HG03108 (cell line): ENCODE data around the gene HOXC5.

Experiments used
- ATAC-seq: cut with Tn5 transposase; IDR thresholded peaks from one replicate; pipeline ENCODE4 v1.9.1; 2021; ENCODE audit warnings: moderate library complexity; ENCODE audit not compliant: unreplicated experiment

The HOXC5 gene

GRCh38 chr12:54045401-54045800 is 12.6 kb downstream of the HOXC5 start:
- no peak for ATAC-seq

GRCh38 chr12:54045868-54046521 is 13.1 kb downstream of the HOXC5 start:
- no peak for ATAC-seq

DNA sequence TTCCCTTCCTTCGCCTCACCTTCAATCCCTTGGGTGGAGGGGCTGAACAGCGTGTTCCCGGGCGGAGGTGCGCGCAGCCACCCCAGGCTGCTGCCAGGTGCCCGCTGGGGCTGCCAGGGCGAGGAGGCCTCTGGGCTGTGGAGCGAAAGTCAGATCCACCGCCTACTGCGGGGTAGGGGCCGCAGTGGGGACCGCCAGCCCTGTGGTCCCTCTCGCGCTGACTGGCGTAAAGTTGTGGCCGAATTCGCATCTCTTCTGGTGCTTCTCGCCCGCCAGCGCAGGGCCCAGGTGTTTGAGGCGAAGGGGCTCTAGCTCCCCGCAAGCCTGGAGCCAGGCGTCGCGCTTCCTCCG is 13.9 kb downstream of the HOXC5 start:
- ATAC-seq, result no peak

GRCh38 chr12:54047160-54047963 is 14.5 kb downstream of the HOXC5 start:
- no peak for ATAC-seq

GRCh38 chr12:54047964-54048303 is 15.1 kb downstream of the HOXC5 start:
- ATAC-seq, result no peak

DNA sequence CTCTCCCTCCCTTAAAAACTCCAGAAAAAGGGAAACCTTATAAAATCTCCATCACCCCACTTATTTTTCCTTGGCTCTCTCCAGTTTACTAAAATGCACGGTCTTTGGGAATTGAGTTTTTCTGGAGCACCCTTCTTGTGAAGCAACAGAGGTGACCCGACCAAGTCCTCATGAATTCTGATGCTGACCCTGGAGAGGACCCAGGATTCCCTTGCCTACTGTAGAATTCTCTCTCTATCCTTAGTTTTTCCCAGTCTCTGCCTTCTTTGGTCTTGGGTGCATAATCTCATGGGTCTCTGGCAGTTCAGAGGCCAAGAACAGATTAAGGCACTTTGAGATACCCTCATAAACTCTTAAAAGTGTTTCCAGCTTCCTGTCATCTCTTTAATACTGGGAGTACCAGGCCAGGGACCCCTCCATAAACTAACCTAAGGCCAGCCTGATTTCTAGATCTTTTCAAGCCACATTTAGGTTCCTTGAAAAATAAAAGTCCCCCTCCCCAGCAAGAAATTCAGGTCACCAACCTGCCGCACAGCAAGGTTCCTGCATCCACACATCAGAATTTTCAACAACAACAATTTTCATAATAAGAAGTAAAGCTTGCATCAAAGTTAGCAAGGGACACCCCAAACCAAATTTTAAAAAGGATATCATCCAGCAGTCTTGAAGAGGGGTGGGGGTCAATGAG is 15.7 kb downstream of the HOXC5 start:
- no peak for ATAC-seq

- ATAC-seq, result no peak
Measured at GRCh38 chr12:54049108-54049507, 16.3 kb downstream of the HOXC5 start.

DNA sequence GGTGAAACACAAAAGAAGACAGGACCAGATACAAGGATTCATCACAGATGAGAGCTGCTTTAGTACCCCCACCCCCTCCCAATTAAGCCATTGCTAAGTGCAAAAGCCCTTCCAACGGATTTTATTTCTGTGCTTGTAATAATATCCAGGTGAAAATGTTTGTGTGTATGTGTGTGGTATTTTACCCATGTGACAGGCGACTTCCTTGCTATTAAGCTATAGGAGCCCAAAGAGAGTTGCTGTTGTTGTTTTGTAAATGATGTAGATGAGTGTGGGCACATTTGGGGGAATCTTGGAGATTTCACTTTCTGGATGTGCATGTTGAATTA is 17.6 kb downstream of the HOXC5 start:
- ATAC-seq, result no peak

DNA sequence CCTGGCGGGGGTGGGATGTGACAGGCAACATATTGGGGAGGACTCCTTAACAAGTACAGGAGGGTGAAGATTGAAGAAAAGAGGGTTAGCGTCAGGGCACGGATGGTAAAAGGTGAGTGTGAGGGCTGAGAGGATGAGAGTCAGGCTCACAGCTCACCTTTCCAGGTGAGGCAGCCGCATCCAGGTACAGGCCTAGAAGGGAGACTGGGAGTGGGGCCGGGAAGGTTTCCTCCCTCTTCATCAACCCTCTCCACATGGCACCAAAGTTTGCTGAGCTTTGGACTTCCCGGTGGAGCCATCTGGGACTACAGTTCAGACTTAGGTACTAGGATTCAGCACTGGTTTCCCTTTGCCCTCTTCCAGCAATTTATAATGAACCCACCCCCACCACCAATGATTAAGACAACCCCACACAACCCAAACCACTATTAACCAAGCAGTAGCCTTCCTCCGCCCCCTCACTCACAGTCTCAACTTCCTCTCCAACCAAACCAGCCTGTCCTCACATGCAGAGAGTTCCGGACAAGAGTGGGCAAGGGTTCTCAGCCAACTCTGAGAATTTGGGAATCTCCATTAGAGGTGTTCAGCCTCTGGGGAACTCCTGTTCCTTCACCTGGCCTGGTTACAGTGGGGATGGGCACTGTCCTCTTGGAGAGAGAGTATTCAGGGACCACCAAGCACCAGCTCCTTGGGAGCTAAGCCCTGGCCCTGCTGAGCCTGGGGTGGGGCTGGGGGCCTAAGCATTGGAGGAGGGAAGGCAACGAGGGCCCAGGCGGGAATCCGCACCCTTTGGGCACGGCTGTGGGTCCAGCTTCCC is 18.4 kb downstream of the HOXC5 start:
- ATAC-seq, result no peak

GRCh38 chr12:54051874-54052437 is 19.1 kb downstream of the HOXC5 start:
- ATAC-seq, result no peak

DNA sequence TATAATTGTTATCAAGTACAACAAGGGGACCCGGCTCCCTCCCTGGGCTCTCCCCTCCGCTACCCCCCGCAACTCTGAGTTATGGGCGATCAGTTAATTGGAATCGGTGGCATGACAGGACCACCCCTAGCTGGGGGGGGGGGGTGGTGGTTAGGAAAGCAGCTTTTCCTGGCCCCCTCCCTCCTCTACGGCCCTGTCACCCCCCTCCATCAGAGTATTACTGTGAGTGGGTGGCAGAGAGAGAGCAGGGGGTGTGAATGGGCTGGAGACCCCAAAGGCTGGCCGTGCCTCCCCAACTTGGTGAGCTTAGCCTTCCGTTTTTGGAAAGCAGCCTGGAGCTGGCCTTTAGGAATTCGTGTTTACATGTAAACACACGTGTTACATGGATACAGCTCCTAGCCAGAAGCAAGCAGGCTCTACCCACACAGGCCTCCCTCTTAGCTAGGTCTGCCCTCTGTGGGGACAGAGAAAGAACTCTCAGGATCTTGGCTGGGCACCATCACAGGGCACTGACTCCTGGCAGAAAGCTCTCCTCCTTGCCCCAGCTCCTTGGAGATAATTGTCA is 19.7 kb downstream of the HOXC5 start:
- ATAC-seq, result no peak

- peak; percentile 61 for ATAC-seq
Measured at GRCh38 chr12:54053003-54053750, 20.3 kb downstream of the HOXC5 start.

DNA sequence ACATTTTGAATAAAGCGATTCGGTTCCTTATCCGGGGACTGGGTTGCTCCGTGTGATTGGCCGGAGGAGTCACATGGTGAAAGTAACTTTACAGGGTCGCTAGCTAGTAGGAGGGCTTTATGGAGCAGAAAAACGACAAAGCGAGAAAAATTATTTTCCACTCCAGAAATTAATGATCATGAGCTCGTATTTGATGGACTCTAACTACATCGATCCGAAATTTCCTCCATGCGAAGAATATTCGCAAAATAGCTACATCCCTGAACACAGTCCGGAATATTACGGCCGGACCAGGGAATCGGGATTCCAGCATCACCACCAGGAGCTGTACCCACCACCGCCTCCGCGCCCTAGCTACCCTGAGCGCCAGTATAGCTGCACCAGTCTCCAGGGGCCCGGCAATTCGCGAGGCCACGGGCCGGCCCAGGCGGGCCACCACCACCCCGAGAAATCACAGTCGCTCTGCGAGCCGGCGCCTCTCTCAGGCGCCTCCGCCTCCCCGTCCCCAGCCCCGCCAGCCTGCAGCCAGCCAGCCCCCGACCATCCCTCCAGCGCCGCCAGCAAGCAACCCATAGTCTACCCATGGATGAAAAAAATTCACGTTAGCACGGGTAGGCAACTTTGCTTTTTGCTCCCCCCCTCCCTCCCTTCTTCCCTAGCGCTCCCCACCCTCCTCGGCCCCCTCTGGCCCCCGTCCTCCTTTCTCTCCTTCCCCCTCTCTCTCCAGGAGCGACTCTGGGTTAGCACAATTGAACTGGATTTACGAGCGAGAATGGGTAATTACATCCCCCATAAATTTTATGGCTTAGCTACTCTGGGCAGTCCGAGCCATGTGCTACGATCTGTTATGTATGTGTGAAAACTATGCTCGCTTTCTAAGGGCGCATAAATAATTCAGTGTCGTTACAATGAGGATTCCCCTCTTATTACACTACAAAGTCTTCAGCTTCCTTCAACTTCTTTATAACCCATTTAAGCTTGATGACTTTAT is 21.2 kb downstream of the HOXC5 start, which contains the start of gene HOXC4:
HOXC4 (plus strand) TSS at position 85 of the 991 bp plus-strand sequence; CDS start at position 173, 88 bp downstream.
- ATAC-seq, result peak; percentile 31

GRCh38 chr12:54054742-54055194 is 21.9 kb downstream of the HOXC5 start:
- no peak for ATAC-seq

DNA sequence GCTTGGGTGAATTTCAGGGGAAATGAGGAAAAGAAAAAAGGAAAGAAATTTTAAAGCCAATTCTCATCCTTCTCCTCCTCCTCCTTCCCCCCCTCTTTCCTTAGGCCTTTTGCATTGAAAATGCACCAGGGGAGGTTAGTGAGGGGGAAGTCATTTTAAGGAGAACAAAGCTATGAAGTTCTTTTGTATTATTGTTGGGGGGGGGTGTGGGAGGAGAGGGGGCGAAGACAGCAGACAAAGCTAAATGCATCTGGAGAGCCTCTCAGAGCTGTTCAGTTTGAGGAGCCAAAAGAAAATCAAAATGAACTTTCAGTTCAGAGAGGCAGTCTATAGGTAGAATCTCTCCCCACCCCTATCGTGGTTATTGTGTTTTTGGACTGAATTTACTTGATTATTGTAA is 22.7 kb downstream of the HOXC5 start:
- ATAC-seq, result no peak

- ATAC-seq, result no peak
Measured at GRCh38 chr12:54056110-54056509, 23.3 kb downstream of the HOXC5 start.

- ATAC-seq, result no peak
Measured at GRCh38 chr12:54058128-54058768, 25.4 kb downstream of the HOXC5 start.

DNA sequence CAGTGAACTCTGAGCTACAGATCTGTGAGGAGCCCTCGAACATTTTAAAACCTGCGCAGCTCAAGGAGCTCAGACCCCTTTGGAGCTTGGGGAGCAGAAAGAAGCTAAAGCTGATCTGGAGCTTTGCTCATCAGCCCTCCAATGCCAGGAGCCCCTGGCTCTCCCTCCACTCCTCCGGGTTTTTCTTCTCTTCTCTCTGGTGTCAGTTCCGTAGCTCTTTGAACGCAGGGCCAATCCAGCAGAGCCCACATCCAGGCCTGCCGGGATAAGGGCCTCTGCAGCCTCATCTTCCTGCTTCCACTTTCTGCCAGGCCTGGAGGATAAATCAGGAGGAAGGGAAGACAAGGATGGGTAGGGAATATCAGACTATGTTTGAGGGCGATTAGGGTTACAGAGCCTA is 26.8 kb downstream of the HOXC5 start:
- no peak for ATAC-seq
